Measurements from ENCODE around the gene FBXL7.

- no peak for TF ChIP-seq CTCF (IDR thresholded peaks at IDR 0.05)
- TF ChIP-seq POLR2A (IDR thresholded peaks at IDR 0.05) = no peak
Observed at GRCh38 chr5:15594977-15595568, 95.1 kb downstream of the FBXL7 start.
